HG02973 (cell line): ENCODE data around the gene SPPL2B.

ENCODE experiments used
- ATAC-seq: cut with Tn5 transposase; IDR thresholded peaks from one replicate; pipeline ENCODE4 v1.9.1; 2021; ENCODE audit warnings: moderate library complexity; ENCODE audit not compliant: unreplicated experiment

SPPL2B gene

DNA sequence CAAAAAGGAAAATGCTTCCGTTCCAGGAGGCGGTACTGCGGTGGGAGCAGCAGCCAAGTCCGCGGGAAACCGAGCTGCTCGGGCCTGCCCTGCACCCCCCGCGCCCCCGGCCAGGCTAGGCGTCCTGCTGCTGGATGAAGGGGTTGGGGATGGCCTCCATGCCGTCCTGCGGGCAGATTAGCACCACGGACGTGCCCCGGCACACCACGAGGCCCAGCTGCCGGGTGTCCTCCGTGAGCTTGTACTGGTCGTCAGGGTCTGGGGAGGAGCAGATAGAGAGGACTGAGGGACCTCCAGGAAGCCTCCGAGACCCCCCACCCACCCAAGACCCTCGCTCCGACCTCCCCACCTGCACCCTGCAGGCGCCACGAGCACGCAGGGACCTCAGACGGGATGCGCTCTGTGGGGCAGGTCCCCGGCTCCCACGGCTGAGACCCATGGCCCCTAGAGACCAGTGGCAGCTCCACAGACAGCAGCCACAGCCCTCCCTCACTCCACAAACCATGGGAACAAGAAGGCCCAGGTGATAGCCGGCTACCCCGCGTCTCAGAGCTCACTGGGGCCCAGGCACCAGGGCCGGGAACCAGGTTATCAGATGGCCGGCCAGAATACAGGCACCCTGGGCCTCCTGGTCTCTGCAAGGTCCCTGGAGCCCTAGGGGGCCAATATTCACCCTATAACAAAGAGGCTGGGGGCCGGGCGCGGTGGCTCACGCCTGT, 6.8 kb upstream of the SPPL2B start:
- ATAC-seq, result no peak

DNA sequence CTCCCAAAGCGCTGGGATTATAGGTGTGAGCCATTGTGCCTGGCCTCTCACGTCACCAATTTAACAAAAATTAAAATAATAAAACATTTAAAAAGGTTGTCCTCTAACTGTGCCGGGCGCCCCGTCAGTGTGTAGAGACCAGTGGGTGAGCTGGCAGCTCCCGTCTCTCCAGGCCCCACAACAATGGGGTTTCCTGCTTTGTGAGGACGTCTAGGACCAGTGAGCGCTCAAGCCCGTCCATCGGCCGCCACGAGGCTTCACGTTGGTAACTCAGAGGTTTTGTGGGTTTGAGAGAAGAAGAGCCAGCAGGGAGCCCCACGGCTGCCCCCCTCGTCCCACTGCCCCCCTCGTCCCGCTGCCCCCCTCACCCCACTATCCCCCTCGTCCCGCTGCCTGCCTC, 4.8 kb upstream of the SPPL2B start:
- no peak for ATAC-seq

DNA sequence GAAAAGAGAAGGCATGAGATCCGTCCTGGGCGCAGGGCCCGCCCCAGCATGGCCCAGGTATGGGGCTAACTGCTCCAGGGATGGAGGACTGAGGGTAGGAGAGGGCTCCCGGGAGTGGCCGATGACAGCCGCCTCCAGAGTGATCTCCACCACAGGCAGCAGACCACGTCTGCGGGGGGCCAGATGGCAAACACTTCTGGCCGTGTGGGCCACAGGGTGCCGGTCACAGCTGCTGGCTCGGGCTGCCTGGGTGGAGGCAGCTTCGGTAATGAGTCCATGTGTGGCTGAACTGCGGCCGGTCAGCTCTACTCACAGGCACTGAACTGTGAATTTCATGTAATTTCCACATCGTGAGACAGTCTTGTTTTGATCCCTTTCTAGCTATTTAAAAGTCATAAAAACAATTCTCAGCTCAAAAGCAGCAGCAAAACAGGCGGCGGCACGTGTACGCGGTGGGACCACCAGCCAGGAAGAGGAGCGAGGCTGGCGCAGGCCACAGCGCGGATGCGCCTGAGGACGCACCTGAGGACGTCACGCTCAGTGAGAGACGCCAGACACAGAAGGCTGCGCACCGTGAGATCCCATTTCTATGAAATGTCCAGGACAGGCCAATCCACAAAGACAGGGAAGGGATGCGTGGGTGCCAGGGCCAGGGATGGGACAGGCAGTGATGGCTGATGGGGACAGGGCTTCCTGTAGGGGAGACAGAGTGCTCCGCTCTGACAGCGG, 4.1 kb upstream of the SPPL2B start:
- no peak for ATAC-seq

DNA sequence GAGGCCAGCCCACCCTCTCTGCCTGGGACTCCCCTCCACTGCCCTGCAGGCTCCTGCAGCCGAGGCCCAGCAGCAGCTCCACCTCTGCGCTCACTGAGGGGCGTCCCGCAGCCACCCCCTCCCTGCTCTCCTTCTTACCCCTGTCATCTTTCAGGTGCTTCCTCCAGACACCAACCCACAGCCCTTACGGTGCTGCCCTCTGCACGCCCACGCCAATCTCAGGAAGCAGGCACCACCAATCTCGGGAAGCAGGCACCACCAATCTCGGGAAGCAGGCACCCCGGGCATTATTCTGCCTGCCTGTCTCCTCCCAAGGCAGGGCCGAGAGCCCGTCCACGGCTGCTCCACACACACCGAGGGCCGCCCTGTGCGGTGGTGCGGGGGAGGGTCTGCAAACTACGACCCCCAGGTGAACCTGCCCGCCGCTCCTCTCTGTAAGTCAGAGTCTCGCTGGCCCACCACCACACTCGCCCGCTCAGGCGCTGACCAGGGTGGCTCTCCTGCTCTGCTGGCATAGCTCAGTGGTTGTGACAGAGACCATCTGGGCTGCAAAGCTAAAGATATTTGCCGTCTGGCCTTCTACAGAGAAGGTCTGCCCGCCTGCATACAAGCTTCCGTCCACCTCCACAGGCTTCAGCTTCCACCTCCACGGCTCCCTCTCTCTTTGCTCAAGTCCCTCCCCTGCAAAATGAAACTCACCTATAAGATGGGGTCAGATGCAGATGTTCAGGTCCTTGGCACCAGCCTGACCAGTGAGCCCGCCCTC, 3.0 kb upstream of the SPPL2B start:
- no peak for ATAC-seq

DNA sequence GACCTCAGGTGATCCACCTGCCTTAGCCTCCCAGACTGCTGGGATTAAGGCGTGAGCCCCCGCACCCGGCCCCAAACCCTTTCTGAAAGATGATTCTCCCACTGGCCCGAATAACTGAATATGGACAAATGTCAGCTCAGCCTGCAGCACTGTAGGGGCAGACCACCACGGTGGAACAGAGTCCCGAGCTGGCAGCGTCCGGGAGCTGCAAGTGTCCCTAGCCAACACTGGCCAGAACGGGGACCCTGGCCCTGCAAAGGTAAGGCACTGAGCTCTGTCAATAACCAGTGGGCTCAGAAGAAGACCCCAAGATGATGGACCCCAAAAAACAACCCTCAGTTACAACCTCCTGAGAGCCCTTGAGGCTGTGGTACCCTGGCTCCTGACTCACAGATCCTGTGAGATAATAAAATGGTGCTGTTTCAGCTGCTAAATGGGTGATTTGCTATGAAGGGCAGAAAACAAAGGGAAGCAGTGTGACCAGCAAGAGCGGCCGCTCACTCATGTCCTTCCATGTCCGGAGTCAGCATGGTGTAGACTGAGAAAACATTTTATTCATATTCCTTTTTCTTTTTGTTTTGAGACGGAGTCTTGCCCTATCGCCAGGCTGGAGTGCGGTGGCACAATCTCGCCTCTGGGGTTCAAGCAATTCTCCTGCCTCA, 1.7 kb upstream of the SPPL2B start:
- no peak for ATAC-seq

DNA sequence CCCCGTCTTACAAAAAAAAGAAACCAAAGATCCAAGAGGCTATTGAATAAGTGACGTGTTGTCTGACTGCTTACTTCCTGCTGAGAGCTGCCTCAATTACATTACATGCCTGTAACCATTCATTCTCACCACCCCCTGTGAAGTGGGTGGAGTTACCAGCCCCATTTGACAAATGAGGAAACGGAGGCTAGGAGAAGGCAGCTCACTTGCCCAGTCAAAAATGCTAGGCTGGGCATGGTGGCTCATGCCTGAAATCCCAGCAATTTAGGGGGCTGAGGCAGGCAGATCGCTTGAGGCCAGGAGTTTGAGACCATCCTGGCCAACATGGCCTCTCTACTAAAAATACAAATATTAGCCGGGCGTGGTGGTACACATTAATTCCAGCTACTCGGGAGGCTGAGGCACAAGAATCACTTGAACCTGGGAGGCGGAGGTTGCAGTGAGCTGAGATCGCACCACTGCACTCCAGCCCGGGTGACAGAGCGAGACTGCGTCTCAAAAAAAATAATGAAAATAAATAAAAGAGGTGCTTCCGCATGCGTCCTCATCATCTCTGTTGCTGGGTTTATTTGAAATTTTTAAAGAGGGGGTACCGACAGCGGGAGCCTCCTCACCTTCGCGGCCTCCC, 597 bp upstream of the SPPL2B start:
- no peak for ATAC-seq

DNA sequence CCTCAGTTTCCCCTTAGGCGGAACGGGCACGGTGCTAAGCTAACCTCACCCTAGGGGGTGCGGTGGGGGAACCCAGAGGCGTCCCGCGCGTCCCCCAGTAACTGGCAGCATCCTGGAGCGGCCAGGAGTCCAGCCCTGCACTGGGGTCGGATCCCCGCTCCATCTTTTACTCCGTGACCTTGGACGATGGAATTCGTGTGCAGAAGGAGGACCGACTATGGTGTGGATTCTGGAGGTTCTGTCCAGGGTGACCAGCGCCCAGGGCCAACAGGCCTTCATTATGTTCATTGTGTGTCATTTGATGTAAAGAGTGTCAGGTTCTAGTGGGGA, 630 bp downstream of the SPPL2B start:
- no peak for ATAC-seq

DNA sequence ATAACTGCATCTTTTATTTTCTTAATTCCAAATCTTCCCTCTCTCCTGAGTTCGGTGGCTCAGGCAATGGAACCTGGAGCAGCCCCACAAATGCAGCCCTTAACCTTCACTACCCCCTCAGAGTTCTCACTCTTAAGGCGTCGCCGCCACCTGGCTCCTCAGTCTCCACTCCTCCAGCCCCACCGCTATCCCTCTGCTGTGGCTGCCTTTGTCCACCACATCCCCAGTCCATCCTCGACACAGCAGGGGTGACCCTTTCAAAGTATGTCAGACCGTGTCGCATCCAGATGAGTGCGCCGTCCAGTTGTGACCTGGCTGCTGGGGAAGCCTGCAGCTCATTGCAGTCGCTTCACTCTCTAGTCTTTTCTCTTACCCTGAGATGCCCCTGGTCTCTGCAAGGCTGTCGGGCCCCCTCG, 1.0 kb downstream of the SPPL2B start:
- no peak for ATAC-seq

DNA sequence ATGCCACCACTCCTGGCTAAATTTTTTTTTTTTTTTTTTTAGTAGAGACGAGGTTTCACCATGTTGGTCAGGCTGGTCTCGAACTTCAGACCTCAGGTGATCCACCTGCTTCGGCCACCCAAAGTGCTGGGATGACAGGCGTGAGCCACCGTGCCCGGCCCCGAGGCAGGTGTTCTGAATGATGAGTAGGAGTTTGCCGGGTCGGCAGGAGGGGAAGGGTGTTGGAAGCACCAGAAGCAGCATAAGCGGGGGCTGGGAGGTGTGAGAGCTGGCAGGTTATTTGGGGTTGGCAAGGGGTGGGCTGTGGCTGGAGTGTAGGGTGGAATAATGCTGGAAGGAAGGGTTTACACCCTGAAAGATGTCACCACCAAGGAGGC, 1.8 kb downstream of the SPPL2B start:
- ATAC-seq, result no peak

DNA sequence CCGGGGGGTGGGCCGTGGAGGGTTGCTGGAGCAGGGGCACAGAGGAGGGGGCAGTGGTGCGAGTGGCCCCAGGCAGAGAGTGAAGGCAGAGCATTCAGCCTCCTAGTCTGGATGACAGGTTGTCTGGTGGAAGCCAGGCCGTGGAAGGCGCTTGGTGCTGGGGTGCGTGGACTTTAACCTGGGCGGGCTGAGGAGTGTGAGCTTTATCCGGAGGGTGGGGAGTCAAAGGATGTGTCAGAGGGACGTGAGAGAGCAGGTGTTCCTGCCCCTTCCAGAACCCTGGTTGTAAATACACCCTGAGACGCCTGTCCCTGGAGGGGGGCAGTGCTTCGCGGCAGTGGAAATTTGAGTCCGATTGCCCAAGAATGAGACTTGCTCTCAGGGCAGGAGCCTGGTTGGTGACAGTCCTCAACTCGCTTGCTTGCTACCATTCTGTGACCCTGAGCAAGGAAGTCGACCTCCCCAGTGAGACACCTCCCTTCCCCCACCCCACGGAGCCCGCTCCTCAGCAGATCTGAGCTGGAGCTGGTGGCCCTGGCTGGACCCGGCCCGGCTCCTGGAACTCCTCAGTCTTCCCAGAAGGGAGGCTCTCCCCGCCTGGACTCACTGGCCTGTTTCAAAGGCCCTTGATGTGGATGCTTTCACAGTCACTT, 2.3 kb downstream of the SPPL2B start:
- ATAC-seq, result no peak

DNA sequence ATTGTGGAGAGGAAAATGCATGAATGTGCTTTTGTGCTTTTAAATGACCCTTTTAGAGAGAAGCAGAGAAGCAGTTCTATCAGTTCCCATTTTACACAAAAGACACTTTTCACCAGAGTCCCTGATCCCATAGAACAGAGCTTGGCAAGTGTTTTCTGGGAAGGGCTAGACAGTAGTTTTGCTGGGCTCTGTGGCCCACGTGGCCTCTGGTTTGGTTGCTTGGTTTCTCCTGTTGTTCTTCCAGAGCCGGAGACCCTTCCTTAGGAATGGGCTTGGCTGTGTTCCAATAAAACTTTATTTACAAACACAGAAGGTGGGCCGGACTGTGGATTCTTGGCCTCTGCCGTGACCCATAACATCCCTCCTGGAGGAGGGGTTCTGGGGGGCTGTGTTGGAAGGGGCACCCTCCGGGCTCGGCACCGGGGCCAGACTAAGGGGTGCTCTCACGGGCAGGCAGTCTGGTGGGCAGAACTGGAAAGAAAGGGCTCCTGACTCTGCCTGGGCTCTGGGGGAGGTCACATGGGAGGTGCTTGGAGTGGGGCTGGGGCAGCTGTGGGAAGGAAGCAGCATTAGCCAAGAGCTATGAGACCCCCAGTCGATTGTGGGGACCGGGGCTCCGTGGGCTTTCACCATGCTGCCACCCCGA, 3.2 kb downstream of the SPPL2B start:
- no peak for ATAC-seq

DNA sequence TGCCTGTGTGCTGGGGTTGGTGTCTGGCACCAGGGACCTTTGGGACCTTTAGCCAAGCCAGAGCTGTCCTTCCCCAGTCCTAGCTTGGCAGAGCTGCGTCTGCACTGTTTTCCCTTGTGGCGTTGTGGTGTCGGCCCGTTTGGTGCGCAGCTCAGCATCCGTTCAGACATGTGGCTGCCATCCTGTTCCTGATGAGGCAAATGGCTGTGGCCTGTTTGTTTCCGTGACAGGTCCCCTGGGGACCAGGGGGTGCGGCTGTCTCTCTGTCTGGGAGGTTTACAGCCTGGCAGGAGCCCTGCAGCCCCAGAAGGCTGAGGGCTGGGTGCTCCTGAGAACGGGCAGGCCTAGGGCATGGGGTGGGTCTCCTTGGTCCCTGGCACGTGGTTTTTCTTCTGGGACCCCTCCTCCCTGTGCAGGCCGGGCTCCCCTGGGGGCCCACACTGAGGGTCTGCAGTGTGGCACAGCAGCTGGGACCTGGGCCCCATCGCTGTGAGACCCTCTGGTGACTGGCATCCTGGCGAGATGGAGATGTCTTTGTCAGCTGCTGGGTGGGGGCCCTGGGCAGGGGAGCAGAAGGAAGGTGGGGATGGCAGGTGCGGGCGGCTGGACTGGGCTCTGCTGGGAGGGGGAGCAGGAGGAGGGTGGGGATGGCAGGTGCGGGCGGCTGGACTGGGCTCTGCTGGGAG, 4.0 kb downstream of the SPPL2B start:
- no peak for ATAC-seq

DNA sequence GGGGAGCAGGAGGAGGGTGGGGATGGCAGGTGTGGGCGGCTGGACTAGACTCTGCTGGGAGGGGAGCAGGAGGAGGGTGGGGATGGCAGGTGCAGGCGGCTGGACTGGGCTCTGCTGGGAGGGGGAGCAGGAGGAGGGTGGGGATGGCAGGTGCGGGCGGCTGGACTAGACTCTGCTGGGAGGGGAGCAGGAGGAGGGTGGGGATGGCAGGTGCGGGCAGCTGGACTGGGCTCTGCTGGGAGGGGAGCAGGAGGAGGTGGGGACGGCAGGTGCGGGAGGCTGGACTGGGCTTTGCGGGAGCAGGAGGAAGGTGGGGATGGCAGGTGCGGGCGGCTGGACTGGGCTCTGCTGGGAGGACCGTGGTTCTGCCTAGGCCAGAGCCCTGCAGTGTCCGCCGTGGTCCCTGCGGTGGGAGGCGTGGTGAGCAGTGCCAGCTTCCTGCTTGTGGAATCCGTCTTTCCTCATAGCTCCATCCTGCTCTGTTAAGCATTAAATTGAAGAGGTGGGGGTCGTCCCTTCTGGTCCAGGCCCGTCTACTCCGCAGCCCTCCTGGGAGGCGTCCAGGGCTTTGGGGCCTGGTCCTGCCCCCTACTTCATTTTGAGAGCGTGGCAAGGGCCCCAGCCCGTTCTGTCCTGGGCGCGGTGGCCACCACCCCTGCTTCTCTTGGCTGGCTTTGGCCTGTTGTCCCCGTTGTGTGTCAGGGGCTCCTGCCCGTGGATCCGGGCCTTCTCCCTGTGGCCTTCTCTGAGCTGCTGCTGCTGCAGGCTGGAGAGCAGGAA, 4.7 kb downstream of the SPPL2B start:
- no peak for ATAC-seq

DNA sequence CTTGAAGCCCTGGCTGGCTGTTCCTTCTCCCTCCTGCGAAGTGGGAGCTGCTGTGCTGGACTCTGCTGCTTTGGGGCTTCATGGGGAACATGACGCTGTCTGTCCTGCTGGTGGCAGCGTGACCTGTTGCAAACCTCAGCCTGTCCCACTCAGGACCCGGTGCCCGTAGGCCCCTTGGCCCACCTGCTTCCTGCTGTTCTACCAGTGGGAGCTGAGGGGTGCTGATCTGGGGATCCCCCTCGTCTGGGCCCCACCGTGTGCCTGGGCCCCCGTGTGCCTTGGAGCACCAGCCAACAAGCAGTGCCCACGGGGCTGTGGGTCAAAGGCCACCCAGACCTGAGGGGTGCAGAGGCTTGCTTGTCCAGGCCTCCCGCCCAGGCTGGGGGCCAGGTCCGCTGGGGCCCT, 5.3 kb downstream of the SPPL2B start:
- ATAC-seq, result no peak

DNA sequence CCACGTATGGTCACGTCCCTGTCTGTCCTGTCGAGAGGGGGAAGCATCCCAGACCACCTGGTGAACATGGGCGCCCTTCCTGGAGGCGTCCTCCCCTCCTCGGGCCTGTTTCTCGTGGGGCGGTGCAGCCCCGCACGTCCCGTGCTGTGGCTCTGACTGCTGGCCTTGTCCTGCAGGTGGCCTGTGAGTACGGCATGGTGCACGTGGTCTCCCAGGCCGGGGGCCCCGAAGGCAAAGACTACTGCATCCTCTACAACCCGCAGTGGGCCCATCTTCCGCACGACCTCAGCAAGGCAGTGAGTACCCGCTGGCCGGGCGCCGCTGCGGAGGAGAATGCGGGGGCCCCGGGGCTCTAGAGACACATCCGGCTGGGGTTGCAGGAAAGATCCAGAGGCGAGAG, 5.9 kb downstream of the SPPL2B start:
- ATAC-seq, result no peak

DNA sequence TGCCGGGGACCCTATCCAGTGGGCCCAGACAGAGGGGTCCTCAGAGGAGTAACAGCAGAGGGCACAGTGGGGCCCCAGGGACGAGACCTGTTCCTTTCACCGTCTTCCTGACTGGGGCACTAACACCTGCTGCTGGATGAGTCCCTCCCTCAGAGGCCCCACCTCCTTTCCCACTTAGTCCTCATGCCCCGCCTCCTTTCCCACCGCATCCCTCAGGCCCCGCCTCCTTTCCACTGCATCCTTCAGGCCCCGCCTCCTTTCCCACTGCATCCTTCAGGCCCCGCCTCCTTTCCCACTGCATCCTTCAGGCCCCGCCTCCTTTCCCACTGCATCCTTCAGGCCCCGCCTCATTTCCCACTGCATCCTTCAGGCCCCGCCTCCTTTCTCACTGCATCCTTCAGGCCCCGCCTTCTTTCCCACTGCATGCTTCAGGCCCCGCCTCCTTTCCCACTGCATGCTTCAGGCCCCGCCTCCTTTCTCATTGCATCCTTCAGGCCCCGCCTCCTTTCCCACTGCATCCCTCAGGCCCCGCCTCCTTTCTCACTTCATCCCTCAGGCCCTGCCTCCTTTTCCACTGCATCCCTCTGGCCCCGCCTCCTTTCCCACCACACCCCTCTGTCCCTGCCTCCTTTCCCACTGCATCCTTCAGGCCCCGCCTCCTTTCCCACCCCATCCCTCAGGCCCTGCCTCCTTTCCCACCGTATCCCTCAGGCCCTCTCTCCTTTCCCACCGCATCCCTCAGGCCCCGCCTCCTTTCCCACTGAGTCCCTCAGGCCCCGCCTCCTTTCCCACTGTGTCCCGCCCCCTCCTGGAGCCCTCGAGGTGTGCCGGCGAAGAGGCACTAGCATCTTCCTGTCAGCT, 6.7 kb downstream of the SPPL2B start:
- ATAC-seq, result no peak

DNA sequence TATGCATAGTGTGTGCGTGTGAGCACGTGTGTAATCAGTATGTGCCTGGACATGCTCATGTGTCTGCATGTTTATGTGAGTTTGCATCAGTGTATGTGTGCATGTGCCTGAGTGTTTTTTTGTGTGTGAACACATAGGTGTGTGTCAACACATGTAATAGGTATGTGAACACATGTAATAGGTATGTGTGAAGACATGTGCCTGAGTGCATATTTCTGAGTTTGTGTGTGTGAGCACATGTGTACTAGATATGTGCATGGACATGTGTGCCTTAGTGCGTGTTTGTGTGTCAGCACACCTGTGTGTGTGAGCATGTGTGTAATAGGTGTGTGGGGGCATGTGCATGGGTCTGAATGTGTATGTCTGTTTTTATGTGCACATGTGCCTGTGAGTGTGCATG, 7.4 kb downstream of the SPPL2B start:
- ATAC-seq, result no peak
